KG1 (cell line): ENCODE results near the gene MAPK10.

Source experiments
- DNase-seq: peaks from one replicate; lab custom pipeline; 2025; lab: John Stamatoyannopoulos, UW

Gene MAPK10

GRCh38 chr4:86278126-86278525, 81.7 kb downstream of the MAPK10 start:
- no peak for DNase-seq

GRCh38 chr4:86274642-86275041, 85.2 kb downstream of the MAPK10 start:
- no peak for DNase-seq

- no peak for DNase-seq
Observed at GRCh38 chr4:86272669-86273068, 87.2 kb downstream of the MAPK10 start.

- no peak for DNase-seq
Observed at GRCh38 chr4:86271057-86271456, 88.8 kb downstream of the MAPK10 start.

- no peak for DNase-seq
Observed at GRCh38 chr4:86269354-86269753, 90.5 kb downstream of the MAPK10 start.

- DNase-seq = no peak
Observed at GRCh38 chr4:86264241-86264640, 95.6 kb downstream of the MAPK10 start.

GRCh38 chr4:86261636-86262035, 98.2 kb downstream of the MAPK10 start:
- DNase-seq = no peak

GRCh38 chr4:86256086-86256485, 103.8 kb downstream of the MAPK10 start:
- DNase-seq = no peak

- DNase-seq = no peak
Observed at GRCh38 chr4:86250619-86251018, 109.2 kb downstream of the MAPK10 start.

- DNase-seq = no peak
Observed at GRCh38 chr4:86250006-86250405, 109.8 kb downstream of the MAPK10 start.

- no peak for DNase-seq
Observed at GRCh38 chr4:86249074-86249473, 110.8 kb downstream of the MAPK10 start.

- no peak for DNase-seq
Observed at GRCh38 chr4:86247906-86248305, 111.9 kb downstream of the MAPK10 start.

- no peak for DNase-seq
Observed at GRCh38 chr4:86247320-86247719, 112.5 kb downstream of the MAPK10 start.

- DNase-seq = no peak
Observed at GRCh38 chr4:86243750-86244149, 116.1 kb downstream of the MAPK10 start.

- DNase-seq = no peak
Observed at GRCh38 chr4:86242677-86243076, 117.2 kb downstream of the MAPK10 start.

GRCh38 chr4:86235549-86235948, 124.3 kb downstream of the MAPK10 start:
- DNase-seq = no peak

GRCh38 chr4:86233681-86234080, 126.2 kb downstream of the MAPK10 start:
- no peak for DNase-seq

- no peak for DNase-seq
Observed at GRCh38 chr4:86233090-86233489, 126.8 kb downstream of the MAPK10 start.

- no peak for DNase-seq
Observed at GRCh38 chr4:86223472-86223871, 136.4 kb downstream of the MAPK10 start.

GRCh38 chr4:86221002-86221401, 138.9 kb downstream of the MAPK10 start:
- no peak for DNase-seq

- DNase-seq = no peak
Observed at GRCh38 chr4:86220121-86220520, 139.7 kb downstream of the MAPK10 start.

- DNase-seq = no peak
Observed at GRCh38 chr4:86218746-86219473, 140.9 kb downstream of the MAPK10 start.

GRCh38 chr4:86203176-86203575, 156.7 kb downstream of the MAPK10 start:
- DNase-seq = no peak

- no peak for DNase-seq
Observed at GRCh38 chr4:86185659-86186058, 174.2 kb downstream of the MAPK10 start.
